Stimulated activated CD8-positive, alpha-beta memory T cell treated with anti-CD3 and anti-CD28 coated beads, Interleukin-4, amount 100 ng/mL, for 4 hours (primary cell): ENCODE measurements around the gene EIF6.

ENCODE experiments used
- DNase-seq, 2 donors: peaks; one replicate each; pipeline ENCODE4 v3.0.0-alpha.2; 2020; ENCODE audit warnings: low read depth in 2 of 2, low spot score in 1 of 2

Gene EIF6

DNA sequence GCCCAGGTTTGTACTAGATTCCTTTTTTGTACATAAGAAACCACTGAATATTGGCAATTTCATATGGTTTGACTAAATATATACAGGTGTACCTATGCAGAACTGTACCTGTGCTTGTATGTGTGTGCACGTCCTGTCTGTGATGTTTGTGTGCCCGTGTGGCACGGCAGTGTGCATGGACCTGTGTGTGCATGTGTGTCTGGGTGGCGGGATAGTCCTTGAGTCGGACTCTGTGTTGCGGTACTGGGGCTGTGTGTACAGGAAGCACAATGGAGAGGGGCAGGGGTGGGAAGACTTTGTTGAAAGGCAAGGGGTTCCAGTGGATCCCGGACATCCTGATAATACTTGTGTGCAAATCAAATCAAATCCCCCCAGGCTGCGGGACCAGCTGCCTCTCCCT is 11.1 kb upstream of the EIF6 start:
- no peak for DNase-seq

DNA sequence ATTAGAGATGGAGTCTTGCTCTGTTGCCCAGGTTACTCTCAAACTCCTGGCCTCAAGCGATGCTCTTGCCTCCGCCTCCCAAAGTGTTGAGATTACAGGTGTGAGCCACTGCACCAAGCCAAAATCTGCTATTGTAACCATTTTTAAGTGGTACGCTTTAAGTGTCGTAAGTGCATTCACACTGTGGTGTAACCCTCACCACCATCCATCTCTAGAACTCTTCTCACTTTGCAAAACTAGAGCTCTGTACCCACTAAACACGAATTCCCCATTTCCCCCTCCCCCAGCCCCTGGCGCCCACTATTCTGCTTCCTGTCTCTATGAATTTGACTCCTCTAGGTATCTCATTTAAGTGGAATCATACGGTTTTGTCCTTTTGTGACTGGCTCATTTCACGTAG is 10.5 kb upstream of the EIF6 start:
- no peak for DNase-seq

DNA sequence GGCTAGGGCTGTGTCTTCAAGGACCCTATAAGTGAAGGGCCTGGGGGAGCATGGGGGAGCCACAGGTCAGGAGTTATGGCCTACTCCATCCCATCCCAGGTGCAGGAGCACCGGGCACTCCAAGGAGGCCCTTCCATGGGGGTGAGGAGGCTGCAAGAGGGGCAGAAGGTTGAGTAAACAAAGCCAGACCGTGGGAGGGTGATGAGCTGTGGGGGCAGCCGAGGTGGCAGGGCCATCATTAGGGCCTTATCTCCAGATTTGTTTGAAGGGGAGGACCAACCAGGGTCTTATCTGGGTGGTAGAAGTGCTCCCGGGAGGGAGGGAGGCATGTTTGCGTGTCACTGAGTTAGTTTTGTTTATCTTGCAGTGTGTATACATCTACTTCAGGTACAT is 9.7 kb upstream of the EIF6 start:
- DNase-seq, result no peak

DNA sequence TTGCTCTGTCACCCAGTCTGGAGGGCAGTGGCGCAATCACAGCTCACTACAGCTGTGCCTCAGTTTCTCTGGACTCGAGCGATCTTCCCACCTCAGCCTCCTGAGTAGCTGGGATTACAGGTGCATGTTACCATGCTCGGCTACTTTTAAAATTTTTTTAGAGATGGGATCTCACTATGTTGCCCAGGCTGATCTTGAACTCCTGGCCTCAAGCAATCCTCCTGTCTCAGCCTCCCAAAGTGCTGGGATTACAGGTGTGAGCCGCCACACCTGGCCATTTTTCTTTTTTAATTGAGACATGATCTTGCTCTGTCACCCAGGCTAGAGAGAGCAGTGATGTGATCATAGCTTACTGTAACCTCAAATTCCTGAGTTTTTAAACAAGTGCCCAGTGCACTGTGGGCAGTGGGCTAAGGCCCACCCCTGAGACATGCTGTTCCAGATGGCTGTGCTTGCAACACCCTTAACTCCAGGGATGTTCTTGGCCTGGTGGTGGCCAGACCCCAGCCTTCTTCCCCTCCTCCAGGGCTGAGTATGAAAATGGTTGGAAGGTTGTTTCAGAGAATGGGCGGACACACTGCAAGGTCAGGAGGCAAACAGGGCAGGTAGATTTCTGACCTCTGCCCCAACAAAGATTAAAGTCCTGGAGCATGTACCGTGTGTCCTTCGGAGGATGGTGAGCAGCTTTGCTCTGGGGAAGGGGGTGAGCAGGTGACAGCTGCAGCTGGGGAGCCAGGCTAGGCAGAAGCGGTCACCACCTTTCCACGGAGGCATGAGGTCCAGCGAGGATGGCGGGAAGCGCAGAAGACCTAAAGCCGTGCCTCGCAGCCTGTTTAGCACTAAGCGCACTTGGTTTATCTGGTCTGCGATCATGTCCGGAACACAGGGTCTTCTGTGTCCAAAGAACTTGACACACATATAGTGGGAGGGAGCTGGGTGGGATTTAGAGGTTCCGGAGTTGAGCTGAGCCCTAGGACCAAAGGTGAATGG is 9.0 kb upstream of the EIF6 start:
- DNase-seq, result no peak

DNA sequence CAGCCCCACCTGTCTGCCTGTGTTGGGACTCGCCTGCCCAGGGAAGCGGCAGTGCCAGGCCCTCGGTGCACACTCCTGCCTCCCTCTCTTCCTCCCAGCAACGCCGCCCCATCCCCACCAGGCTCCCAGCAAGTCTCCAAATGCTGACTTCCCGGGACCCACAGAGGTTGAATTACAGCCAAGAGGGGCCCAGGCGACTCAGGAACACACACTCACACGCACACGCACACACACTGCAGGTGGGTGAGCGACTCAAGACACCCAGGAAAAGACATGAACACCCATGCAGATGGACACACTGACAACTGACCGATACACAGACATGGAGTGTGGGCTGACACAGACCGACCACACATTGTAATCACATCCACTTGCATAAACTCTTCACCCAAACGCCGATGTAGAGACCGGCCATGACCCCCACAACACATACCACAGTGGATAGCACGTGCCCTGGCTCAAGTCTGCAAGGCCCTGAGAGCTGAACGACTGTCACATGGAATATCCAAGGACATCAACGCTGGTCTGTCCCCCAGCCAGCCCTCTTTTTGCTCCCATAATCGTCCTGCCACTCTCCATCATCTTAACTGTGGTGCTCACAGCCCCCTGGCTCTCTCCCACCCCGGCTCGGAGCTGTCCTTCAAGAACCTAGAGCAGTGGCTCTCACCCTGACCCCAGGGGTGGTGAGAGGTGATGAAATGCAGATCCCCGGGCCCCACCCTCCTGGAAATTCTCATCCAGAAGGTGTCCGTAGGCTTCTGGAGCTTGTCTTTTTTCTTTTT is 8.1 kb upstream of the EIF6 start:
- no peak for DNase-seq

DNA sequence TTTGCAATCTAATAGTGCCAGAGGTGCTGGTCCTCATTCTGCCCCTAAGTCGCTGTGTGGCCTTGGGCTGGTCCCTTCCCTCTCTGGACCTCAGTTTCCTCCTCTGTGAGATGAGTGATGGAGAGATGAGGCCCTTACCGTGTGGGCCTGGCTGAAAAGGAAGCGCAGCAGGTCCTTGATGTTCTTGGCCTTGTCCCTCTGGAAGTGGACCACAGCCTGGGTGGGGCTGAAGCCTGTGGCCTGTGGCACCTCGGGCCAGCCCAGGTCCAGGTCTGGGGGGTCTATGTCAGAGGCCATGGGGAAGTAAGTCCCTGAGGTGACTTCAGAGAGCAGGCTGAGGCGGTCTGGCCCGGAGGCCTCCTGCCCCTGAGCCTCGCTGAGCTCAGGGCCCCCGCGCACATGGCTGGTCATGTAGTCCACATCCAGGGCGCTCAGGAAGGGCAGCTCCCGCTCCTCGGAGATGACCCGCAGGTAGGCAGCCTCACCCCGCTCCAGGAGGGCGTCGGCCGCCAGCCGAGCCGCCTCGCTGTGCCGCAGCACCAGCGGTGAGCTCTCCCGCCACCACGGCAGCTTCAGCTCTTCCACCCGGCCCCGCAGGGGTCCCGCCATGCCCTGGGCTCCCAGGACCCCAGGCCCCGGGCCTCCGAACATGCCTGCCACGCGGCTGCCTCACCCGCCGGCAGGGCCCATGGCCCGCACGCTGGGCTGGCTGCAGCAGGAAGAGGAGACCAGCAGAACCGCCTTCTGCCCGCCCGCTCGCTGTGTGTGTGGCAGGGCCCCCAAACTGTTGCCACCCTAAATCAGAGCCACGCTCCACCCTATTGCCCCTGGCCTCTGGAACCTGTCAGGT is 7.3 kb upstream of the EIF6 start, which contains the start of gene FAM83C:
Gene FAM83C (minus strand): TSS at position 772 of the 850 bp plus-strand sequence. CDS start 121 bp downstream, at position 651.
- no peak for DNase-seq

DNA sequence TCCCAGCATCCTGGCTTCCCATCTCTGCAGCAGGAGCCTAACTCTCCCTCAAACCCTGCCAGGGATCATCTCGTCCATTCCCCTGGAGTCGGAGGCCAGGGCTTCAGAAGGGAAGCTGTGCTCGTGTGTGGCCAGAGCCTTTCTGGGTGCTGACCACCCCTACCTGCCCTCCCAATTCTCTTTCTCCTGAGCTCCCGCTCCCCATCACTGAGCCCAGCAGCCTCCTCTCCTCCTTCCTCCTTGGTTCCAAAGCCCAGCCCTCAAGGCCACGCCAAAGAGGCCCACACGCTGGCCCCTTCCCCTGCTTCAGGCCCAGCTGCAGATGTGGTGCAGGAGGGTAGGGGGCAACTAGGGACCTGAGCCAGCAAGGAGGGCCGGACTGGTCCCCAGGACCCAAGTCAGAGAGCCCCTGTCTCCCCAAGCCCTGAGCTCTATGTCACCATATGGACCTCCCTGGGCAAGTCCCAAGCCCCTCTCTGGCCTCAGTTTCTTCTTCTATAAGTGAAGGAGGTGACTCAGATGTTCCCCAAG is 6.4 kb upstream of the EIF6 start:
- no peak for DNase-seq

DNA sequence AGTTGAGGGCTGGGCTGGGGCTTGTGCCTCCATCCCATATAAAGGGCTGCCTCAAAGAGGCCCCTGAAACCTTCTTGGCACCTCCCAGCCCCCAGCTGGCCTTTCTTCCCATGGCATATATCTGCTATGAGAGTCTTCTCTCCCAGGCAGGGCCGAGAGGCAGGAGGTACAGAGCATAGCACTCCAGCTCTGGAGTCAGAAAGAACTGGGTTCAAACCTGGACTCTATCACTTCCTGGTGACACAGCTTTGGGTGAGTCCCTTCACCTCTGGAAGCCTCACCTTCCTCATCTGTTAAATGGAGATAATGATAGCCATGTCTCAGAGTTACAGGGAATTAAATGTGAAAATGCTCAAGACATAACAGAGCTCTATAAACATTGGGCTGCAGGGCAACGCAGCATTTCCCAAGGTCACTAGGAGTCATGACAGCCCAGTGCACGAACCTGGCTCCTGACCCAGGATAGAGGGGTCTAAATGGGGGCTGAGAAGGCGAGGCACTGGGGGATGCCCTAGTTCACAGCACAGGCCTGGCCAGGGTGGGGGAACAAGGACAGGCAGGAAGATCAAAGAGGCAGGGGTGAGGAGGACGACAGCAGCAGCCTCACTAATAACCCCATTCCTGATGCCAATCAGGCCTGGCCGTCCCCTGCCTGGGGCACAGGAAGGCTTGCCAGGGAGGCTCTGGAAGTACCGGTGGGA is 5.8 kb upstream of the EIF6 start:
- no peak for DNase-seq

DNA sequence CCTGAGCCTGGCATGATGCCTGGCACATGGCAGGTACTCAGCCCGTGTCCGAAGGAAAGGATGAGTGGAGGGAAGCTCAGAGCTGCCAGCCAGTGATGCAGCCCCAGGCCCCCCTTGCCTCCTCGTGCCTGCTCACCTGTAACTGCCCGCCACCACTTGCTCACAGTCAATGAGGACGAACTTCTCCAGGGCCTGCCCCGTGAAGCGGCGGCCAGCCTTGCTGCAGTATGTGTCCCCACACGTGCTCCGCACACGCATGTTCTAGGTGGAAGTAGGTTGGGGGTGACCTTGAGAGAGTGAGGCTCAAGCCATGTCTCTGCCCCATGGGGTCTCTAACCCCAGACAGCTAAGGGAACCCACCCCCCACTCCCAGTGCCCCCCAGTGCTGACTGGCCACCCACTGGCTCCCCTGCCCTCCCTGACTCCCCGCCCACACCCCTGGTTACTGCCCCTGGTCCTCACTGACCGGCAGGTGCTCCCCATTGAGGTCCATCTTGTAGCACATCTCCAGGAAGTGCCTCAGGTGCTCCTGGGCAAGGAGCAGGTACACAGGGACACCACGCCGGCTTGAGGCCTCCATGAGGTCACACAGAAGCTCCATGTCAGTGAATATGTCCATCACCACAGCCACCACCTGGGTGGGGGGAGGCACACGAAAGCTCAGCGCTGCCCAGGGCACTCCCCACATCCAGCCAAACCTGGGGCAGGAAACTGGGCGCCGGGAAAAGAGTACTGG is 3.9 kb upstream of the EIF6 start:
- DNase-seq, result no peak

DNA sequence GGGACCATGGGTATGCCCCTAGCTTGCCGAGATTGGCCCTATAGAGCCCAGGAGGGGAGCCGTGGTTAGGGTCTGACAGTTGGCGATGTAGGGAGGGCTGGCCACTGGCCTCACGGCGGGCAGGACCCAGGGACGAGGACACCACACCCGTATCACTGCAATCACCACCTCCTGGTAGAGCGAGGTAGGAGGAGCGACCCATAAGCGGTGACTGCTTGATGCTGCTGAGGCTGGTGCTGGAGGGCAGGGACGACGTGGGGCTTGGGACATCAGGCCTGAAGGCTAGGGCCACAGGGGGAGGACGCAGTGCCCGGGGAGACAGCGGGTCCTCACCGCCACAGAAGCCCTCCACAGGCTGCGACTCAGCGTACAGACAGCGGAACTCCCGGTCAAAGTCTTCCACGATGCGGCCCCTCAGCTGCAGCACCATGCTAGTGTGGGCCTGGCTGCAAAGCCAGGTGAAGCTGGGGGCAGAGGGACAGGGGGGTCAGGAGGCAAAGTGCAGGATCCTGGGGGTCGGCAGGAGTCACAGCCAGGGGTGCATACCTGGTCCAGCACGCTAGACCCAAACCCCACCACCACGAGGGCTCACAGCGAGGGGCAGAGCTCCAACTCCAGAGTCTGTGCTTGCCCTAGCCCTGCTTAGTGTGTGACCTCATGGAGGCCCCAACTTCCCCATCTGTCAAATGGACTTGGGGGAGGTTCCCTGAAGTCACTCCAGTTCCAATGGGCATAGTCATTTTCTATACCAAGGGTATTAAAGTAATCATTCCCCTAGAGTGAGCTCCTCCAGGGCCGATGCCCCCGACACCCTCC is 3.1 kb upstream of the EIF6 start:
- DNase-seq, result no peak

DNA sequence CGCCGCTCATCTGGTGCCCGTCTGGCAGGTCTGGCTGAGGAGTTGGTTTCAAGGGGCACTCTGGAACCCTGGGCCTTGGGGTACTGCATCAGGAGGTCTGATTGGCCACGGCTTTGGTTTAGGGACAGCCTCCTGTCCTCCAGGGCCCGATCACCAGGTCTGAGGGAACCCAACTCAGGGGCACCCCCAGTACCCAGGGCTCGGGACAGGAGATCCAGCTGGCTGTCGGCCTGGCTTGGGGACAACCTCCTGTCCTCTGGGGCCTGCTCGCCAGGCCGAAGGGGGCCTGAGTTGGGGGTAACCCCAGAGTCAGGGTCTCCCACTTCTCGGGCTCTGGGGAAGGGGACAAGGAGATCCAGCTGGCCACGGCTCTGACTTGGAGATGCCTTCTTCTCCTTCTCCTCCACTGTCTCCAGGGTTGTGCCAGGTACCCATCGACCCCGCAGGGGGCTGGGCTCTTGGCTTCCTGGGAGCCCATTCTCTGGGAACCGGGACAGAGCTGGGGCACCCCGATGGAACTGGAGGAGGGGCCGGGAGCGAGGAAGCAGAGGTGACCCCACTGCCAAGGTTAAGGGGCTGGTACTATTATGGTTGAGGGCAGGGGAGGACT is 2.4 kb upstream of the EIF6 start:
- no peak for DNase-seq

DNA sequence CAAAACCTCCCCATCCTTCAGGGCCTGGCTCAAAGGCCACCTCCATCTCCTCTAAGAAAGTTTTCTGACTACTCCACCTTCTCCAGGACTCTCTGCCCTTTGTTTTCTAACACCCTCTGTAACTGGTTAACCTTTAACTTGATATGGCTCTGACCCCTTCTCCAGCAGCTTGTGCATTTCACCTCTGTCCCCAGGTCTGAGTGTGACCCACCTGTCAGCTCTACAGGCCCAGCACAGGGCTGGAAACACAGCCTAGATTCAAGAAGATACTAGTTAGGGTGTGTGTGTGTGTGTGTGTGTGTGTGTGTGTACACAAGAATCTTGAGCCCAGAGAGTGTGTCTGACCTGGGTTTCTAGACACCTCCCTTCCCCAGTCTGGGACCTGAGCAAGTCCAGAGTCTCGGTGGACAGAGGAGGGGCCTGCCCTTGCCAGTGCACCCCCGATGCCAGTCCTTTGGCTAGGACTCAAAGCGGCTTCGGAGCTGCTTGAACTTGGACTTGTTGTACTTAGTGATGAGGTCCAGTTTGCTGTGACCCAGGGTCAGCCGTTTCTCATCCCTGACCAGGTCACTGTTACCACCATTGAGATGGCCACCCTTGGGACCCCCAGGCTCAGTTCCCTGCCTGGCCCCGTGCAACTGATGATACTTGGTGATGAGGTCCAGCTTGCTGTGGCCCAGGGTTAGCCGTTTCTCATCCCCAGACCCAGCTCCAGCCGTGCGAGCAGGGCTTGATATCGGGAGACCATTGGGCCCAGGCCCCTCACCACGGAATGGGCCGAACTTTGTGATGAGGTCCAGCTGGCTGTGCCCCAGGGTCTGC is 1.7 kb upstream of the EIF6 start:
- no peak for DNase-seq

DNA sequence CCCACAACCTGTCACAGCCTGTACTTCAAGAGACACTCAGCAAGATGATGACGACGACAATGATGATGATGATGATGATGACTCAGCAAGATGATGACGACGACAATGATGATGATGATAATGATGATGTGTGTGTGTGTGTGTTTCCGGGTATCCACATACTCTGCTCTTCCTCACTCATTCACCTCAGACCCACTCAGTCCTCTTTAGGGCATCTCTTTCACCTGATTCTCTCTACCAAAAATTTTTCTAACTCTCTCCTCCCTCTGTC is 1.2 kb upstream of the EIF6 start:
- no peak for DNase-seq

DNA sequence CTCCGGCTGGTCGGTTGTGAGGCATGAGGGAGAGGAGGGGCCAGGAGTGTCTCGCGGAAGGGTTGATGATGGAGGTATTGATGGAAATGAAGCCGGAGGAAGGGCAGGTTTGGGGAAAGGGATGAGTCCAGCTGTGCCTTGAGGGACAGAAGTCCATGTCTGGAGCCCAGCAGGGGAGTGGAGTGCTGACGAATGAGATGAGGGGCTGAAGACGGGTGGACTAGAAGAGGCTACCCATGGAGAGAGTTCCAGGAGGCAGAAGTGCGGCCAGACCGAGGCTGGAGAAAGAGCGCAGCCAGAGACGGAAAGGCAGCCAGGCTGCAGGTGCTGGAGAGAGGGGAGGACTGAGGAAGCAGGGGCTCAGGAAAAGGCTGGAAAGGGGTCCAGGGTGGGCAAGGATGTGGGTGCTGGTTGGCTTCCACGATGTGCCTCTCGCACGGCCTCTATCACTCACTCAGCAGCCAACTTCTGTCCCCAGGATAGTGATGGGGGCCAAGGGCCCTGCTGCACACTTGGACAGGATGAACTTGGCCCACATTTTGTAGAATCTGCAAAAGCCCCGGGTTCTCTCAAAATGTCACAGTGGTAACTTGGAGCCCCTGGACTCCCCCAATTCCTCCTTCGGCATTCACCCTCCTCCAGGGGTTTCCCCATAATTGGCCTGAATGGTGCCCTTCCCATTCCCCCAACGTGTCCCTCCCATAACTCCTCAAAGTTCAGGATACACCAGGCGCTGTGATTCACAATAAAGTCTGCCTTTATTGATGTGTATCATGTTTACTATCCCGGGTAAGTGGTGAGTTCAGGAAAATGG is 627 bp upstream of the EIF6 start:
- no peak for DNase-seq

DNA sequence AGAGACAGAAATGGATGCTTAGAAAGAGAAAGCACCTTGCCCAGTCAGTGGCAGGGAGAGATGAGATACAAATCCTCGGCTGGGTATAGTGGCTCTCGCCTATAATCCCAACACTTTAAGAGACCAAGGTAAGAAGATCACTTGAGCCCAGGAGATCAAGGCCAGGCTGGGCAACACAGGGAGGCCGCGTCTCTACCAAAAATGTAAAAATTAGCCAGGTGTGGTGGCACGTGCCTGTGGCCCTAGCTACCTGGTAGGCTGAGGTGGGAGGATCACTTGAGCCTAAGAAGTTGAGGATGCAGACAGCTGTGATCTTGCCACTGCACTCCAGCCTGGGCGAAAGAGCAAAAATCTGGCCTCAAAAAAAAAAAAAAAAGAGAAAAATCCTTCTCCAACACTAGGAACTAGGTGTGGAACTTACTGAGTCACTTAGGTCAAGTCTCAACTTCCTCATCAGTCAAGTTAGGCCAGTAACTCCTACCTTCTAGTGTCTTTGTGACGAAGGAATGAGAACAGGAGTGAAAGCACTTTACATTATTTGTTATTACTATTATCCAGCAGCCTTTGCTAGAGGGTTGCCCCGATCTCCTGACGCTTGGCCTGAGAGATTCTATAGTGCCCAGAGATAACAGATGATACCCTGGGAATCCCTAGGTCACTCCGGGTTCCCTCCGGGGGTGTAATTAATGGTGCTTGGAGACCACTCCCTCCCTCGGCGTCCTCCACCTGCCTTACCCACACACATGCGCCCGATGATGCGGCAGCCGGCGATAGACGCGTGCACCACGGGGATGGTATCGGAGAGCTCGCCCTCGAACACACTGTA is 918 bp downstream of the EIF6 start:
- no peak for DNase-seq

DNA sequence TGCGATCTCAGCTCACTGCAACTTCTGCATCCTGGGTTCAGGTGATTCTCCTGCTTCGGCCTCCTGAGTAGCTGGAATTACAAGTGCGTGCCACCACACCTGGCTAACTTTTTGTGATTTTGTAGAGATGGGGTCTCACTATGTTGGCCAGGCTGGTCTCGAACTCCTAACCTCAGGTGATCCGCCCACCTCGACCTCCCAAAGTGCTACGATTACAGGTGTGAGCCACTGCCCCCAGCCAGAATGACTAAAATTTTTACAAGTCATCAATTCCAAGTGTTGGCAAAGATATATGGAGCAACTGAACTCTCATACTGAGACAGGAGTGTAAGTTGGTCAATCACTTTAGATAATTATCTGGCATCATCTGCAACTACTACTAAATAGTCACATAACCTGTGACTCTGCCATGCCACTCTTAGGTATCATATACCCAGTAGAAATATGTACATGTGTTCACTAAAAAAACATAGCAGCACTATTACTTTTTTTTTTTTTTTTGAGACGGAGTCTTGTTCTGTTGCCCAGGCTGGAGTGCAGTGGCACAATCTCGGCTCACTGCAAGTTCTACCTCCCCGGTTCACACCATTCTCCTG is 3.0 kb downstream of the EIF6 start:
- DNase-seq, result no peak
